ENCODE data around the gene APCDD1. TPM values are rescaled to one million over a fixed set of nuclear protein-coding genes. Genes with fewer than 3 reads are reported as not detected.

Gene APCDD1
- total and polyA plus RNA-seq, 2 experiments from 2014 or later = 0.31 to 1.0 TPM

DNA sequence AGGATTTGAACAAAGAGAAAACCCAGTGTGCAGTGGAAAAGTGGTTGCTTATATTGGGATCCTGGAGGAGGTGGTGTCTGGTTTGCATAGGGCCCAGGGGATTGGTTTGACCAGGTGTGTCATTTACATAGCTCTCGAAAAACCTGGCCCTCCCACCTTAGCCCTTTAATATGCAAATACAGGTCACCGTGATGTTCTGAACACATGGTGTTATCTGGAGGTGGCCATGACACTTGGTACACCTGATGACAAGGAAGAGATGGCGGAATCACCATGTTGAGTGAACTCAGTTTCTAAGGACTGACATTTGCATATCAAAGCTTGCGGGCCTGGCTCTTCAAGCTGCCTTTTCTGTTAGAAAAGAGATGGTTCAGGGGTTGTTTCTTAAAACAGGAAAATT lies 69.1 kb downstream of the APCDD1 start:
- TF ChIP-seq STAT1 (IDR thresholded peaks at IDR 0.05; ENCODE audit: unreplicated experiment) = no peak
- no peak for TF ChIP-seq ZNF331 (CRISPR knock-in tag; IDR thresholded peaks at IDR 0.05; ENCODE audit: low read depth)
- TF ChIP-seq POLR2AphosphoS5 (IDR thresholded peaks at IDR 0.05; ENCODE audit: low read depth) = no peak
- no peak for TF ChIP-seq NANOG (IDR thresholded peaks at IDR 0.05; ENCODE audit: borderline replicate concordance)
- TF ChIP-seq EZH2phosphoT487 (IDR thresholded peaks at IDR 0.05; ENCODE audit: unreplicated experiment) = no peak
- TF ChIP-seq JUNB (IDR thresholded peaks at IDR 0.05; ENCODE audit: unreplicated experiment) = no peak
- TF ChIP-seq, protein P1, sequence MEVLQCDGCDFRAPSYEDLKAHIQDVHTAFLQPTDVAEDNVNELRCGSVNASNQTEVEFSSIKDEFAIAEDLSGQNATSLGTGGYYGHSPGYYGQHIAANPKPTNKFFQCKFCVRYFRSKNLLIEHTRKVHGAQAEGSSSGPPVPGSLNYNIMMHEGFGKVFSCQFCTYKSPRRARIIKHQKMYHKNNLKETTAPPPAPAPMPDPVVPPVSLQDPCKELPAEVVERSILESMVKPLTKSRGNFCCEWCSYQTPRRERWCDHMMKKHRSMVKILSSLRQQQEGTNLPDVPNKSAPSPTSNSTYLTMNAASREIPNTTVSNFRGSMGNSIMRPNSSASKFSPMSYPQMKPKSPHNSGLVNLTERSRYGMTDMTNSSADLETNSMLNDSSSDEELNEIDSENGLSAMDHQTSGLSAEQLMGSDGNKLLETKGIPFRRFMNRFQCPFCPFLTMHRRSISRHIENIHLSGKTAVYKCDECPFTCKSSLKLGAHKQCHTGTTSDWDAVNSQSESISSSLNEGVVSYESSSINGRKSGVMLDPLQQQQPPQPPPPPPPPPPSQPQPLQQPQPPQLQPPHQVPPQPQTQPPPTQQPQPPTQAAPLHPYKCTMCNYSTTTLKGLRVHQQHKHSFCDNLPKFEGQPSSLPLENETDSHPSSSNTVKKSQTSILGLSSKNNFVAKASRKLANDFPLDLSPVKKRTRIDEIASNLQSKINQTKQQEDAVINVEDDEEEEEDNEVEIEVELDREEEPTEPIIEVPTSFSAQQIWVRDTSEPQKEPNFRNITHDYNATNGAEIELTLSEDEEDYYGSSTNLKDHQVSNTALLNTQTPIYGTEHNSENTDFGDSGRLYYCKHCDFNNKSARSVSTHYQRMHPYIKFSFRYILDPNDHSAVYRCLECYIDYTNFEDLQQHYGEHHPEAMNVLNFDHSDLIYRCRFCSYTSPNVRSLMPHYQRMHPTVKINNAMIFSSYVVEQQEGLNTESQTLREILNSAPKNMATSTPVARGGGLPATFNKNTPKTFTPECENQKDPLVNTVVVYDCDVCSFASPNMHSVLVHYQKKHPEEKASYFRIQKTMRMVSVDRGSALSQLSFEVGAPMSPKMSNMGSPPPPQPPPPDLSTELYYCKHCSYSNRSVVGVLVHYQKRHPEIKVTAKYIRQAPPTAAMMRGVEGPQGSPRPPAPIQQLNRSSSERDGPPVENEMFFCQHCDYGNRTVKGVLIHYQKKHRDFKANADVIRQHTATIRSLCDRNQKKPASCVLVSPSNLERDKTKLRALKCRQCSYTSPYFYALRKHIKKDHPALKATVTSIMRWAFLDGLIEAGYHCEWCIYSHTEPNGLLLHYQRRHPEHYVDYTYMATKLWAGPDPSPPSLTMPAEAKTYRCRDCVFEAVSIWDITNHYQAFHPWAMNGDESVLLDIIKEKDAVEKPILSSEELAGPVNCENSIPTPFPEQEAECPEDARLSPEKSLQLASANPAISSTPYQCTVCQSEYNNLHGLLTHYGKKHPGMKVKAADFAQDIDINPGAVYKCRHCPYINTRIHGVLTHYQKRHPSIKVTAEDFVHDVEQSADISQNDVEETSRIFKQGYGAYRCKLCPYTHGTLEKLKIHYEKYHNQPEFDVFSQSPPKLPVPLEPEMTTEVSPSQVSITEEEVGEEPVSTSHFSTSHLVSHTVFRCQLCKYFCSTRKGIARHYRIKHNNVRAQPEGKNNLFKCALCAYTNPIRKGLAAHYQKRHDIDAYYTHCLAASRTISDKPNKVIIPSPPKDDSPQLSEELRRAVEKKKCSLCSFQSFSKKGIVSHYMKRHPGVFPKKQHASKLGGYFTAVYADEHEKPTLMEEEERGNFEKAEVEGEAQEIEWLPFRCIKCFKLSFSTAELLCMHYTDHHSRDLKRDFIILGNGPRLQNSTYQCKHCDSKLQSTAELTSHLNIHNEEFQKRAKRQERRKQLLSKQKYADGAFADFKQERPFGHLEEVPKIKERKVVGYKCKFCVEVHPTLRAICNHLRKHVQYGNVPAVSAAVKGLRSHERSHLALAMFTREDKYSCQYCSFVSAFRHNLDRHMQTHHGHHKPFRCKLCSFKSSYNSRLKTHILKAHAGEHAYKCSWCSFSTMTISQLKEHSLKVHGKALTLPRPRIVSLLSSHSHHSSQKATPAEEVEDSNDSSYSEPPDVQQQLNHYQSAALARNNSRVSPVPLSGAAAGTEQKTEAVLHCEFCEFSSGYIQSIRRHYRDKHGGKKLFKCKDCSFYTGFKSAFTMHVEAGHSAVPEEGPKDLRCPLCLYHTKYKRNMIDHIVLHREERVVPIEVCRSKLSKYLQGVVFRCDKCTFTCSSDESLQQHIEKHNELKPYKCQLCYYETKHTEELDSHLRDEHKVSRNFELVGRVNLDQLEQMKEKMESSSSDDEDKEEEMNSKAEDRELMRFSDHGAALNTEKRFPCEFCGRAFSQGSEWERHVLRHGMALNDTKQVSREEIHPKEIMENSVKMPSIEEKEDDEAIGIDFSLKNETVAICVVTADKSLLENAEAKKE (CRISPR knock-in tag; IDR thresholded peaks at IDR 0.05) = no peak
- no peak for TF ChIP-seq ZNF114 (CRISPR knock-in tag; IDR thresholded peaks at IDR 0.05)
- TF ChIP-seq, protein P2, sequence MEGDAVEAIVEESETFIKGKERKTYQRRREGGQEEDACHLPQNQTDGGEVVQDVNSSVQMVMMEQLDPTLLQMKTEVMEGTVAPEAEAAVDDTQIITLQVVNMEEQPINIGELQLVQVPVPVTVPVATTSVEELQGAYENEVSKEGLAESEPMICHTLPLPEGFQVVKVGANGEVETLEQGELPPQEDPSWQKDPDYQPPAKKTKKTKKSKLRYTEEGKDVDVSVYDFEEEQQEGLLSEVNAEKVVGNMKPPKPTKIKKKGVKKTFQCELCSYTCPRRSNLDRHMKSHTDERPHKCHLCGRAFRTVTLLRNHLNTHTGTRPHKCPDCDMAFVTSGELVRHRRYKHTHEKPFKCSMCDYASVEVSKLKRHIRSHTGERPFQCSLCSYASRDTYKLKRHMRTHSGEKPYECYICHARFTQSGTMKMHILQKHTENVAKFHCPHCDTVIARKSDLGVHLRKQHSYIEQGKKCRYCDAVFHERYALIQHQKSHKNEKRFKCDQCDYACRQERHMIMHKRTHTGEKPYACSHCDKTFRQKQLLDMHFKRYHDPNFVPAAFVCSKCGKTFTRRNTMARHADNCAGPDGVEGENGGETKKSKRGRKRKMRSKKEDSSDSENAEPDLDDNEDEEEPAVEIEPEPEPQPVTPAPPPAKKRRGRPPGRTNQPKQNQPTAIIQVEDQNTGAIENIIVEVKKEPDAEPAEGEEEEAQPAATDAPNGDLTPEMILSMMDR (conservative IDR thresholded peaks at IDR 0.05; ENCODE audit: low read depth in 2 of 2) = no peak
- TF ChIP-seq EZH2 (IDR thresholded peaks at IDR 0.05; ENCODE audit: low read depth, unreplicated experiment) = no peak
- no peak for TF ChIP-seq CREB1 (CRISPR knock-in tag; IDR thresholded peaks at IDR 0.05; ENCODE audit: low read depth)

More for the DNA sequence above, 69.1 kb downstream of the APCDD1 start:
- ATAC-seq (no peak), DNase-seq (ENCODE audit: low spot score) (peak; percentile 32)
- no peak overlapping the region for H3K27ac Mint-ChIP-seq
- peaks cover 26% of the 10 kb centered on the region for H3K4me1 Mint-ChIP-seq
- no peaks in the 10 kb centered on the region for H3K36me3 Mint-ChIP-seq (ENCODE audit: low read depth)
- peaks cover 23% of the 10 kb centered on the region for H3K79me2 ChIP-seq (replicated peaks; ENCODE audit: insufficient read depth)
- no peak overlapping the region for H3K4me2 ChIP-seq
- no peaks in the 10 kb centered on the region for H3K9me3 Mint-ChIP-seq
- H3K27me3 Mint-ChIP-seq (ENCODE audit: insufficient read depth, low read depth, poor library complexity) = peaks cover 9% of the 10 kb centered on the region
- H3K27me3 ChIP-seq (ENCODE audit: insufficient read depth) = no peaks in the 10 kb centered on the region
- H3K27ac ChIP-seq (ENCODE audit: low read depth) = no peak overlapping the region
- peaks cover 5% of the 10 kb centered on the region; the same call in 1 of the 2 replicates for H3K4me1 ChIP-seq (ENCODE audit: insufficient read depth)
- no peak overlapping the region for H3K4me3 Mint-ChIP-seq
- H3K36me3 ChIP-seq (ENCODE audit: insufficient read depth) = no peaks in the 10 kb centered on the region
- no peak overlapping the region for H2AFZ ChIP-seq
- peaks cover 6% of the 10 kb centered on the region for H4K20me1 ChIP-seq (replicated peaks; ENCODE audit: insufficient read depth)
- H3K9me2 ChIP-seq (ENCODE audit: insufficient read depth) = no peaks in the 10 kb centered on the region
- no peaks in the 10 kb centered on the region for H3F3A ChIP-seq (replicated peaks; ENCODE audit: low read depth)
- no peak overlapping the region for H3K4me3 ChIP-seq

All from GM23338 (cell line).